ENCODE measurements around the gene CLIC5.

The CLIC5 gene

DNA sequence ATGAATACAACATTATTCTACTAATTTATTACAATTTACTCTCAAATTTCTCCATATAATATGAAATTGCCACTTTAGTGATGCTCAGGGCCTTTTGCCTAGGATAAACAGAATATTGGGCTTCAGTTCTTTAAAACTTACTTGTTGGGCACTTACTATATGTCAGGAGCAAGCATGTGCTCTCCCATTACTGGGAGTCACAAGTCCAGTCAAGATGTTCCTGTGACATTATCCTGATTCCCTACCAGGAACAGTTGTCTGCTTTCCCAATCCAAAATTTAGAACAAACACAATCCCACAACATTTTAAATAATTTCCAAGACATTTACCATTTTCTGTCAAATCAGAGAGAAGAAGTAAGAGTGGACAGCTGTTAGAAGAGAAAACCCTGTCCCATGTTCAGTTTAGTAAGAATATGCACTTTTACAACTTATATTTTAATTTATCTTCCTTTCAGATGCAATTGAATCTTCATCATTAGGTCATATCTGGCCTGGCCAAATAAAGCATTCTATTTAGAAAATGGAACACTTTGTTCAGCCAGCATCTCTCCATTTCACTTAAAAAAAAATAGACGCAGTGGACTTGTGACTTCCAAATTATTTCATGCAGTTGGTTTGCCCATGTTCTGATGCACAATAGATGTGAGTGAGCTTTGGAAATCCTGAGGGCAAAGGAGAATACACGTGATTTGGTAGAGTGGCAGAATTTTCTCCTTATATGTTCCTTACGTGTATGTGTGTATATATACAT, 159.8 kb downstream of the CLIC5 start:
- Histone ChIP-seq H3K27me3 (ENCODE audit: insufficient read depth, low read length) (no peaks in the 10 kb centered on the region), H3K9me3 (ENCODE audit: insufficient read depth, low read depth, low read length) (no peaks in the 10 kb centered on the region), H3K27ac (ENCODE audit: low read depth, low read length) (no peak overlapping the region), H3K4me1 (ENCODE audit: insufficient read depth, low read length) (peaks cover 3% of the 10 kb centered on the region; the same call in 1 of the 2 replicates), H3K9ac (ENCODE audit: low read depth, low read length) (no peak overlapping the region), H3K36me3 (ENCODE audit: insufficient read depth, low read length) (no peaks in the 10 kb centered on the region), H3K4me3 (ENCODE audit: low read length) (no peak overlapping the region)
- 91% methylated on average over 1 of the region's 3 CpGs for WGBS

- H3K36me3 ChIP-seq (ENCODE audit: insufficient read depth, low read length) = no peaks in the 10 kb centered on the region
- WGBS = 80% methylated on average over 10 of the region's 10 CpGs
- no peaks in the 10 kb centered on the region for H3K27me3 ChIP-seq (ENCODE audit: insufficient read depth, low read length)
- no peak overlapping the region for H3K4me3 ChIP-seq (ENCODE audit: low read length)
- H3K9ac ChIP-seq (ENCODE audit: low read depth, low read length) = no peak overlapping the region
- H3K4me1 ChIP-seq (ENCODE audit: insufficient read depth, low read length) = peaks cover 3% of the 10 kb centered on the region; the same call in 1 of the 2 replicates
- no peaks in the 10 kb centered on the region for H3K9me3 ChIP-seq (ENCODE audit: insufficient read depth, low read depth, low read length)
- H3K27ac ChIP-seq (ENCODE audit: low read depth, low read length) = no peak overlapping the region
Observed at GRCh38 chr6:45854149-45854742, 161.4 kb downstream of the CLIC5 start.

DNA sequence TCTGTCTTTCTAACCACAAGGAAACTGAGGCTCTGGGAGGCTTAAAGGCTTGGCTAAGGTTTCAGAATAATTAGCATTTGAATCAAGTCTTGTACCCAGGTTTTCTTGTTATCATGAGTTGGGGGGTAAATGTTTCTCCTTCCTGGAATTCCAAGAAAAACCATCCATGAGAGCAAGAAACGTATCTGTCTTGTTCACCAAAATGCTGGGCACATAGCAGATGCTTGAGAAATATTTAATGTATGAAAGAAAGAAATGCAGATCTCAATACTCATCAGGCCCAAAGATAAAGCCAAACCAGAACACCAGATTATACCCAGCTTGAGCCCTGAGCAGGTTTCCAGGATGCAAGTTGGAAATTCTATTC, 164.6 kb downstream of the CLIC5 start:
- H3K27me3 ChIP-seq (ENCODE audit: insufficient read depth, low read length) = no peaks in the 10 kb centered on the region
- H3K4me1 ChIP-seq (ENCODE audit: insufficient read depth, low read length) = peaks cover 3% of the 10 kb centered on the region; the same call in 1 of the 2 replicates
- no peak overlapping the region for H3K9ac ChIP-seq (ENCODE audit: low read depth, low read length)
- no peaks in the 10 kb centered on the region for H3K36me3 ChIP-seq (ENCODE audit: insufficient read depth, low read length)
- H3K27ac ChIP-seq (ENCODE audit: low read depth, low read length) = no peak overlapping the region
- WGBS = no CpG with 5 or more reads among the region's 1 CpG
- H3K9me3 ChIP-seq (ENCODE audit: insufficient read depth, low read depth, low read length) = no peaks in the 10 kb centered on the region
- no peak overlapping the region for H3K4me3 ChIP-seq (ENCODE audit: low read length)

DNA sequence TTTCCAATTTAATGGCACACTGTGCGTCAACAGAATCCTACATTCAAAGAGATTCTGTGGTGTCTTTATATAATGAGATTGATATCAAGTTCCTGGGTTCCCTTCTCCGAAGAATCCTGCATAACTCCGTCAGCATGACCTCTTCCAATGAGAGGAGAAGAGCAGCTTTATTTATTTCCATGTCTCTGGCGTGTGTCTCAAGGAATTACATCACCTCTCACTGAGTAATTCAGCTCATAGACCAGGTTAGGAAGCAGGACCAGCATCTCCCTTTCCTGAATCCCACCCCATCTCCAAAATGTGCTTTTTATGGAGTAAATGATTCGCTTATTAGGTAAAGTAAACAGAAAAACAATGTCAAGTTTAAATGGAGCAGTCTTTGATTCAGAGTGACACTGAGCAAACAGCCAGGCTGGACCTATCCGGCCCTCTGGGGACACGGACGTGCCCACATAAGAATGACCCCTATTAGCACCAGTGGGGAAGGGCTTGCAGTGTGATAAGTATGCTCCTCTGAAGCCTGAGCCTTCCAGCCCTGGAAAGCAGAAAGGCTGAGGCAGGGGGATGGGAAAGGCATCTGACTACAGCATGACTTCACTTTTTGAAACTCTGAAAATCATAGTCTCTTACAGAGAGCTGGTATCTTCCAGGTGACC, 165.2 kb downstream of the CLIC5 start:
- Histone ChIP-seq H3K36me3 (ENCODE audit: insufficient read depth, low read length) (no peaks in the 10 kb centered on the region), H3K9ac (ENCODE audit: low read depth, low read length) (no peak overlapping the region), H3K27ac (ENCODE audit: low read depth, low read length) (no peak overlapping the region), H3K4me1 (ENCODE audit: insufficient read depth, low read length) (peaks cover 3% of the 10 kb centered on the region; the same call in 1 of the 2 replicates), H3K27me3 (ENCODE audit: insufficient read depth, low read length) (no peaks in the 10 kb centered on the region), H3K4me3 (ENCODE audit: low read length) (no peak overlapping the region), H3K9me3 (ENCODE audit: insufficient read depth, low read depth, low read length) (no peaks in the 10 kb centered on the region)
- WGBS = 86% methylated on average over 7 of the region's 8 CpGs

DNA sequence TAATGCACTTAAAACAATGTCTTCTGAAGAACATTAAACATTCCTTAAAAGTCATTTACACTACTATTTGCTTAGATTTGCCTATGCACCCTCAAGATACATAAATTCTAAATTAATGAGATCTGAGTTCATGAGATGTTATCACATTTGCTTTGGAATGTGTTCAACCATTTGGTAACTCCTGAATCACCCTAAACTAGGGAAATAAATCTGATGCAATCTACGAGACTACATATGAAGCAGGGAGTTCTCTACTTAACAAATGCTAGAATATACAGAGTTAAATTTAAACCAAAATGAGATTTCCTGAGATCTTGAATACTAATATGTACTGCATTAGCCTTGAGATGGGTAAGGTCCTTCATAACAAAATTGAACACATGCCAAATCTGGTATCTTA, 170.1 kb downstream of the CLIC5 start:
- Histone ChIP-seq H3K9me3 (ENCODE audit: insufficient read depth, low read depth, low read length) (no peaks in the 10 kb centered on the region), H3K4me1 (ENCODE audit: insufficient read depth, low read length) (no peaks in the 10 kb centered on the region), H3K27me3 (ENCODE audit: insufficient read depth, low read length) (no peaks in the 10 kb centered on the region), H3K36me3 (ENCODE audit: insufficient read depth, low read length) (no peaks in the 10 kb centered on the region), H3K4me3 (ENCODE audit: low read length) (no peak overlapping the region), H3K9ac (ENCODE audit: low read depth, low read length) (no peak overlapping the region), H3K27ac (ENCODE audit: low read depth, low read length) (no peak overlapping the region)
- WGBS = no CpG with 5 or more reads among the region's 1 CpG

- Histone ChIP-seq H3K36me3 (ENCODE audit: insufficient read depth, low read length) (no peaks in the 10 kb centered on the region), H3K9me3 (ENCODE audit: insufficient read depth, low read depth, low read length) (no peaks in the 10 kb centered on the region), H3K27ac (ENCODE audit: low read depth, low read length) (no peak overlapping the region), H3K4me3 (ENCODE audit: low read length) (no peak overlapping the region), H3K27me3 (ENCODE audit: insufficient read depth, low read length) (no peaks in the 10 kb centered on the region), H3K9ac (ENCODE audit: low read depth, low read length) (no peak overlapping the region), H3K4me1 (ENCODE audit: insufficient read depth, low read length) (no peaks in the 10 kb centered on the region)
- WGBS = 98% methylated on average over 6 of the region's 8 CpGs
Observed at GRCh38 chr6:45844986-45845385, 170.7 kb downstream of the CLIC5 start.

GRCh38 chr6:45843848-45844521, 171.7 kb downstream of the CLIC5 start:
- Histone ChIP-seq H3K4me3 (ENCODE audit: low read length) (no peak overlapping the region), H3K27me3 (ENCODE audit: insufficient read depth, low read length) (no peaks in the 10 kb centered on the region), H3K4me1 (ENCODE audit: insufficient read depth, low read length) (no peaks in the 10 kb centered on the region), H3K36me3 (ENCODE audit: insufficient read depth, low read length) (no peaks in the 10 kb centered on the region), H3K9me3 (ENCODE audit: insufficient read depth, low read depth, low read length) (no peaks in the 10 kb centered on the region), H3K9ac (ENCODE audit: low read depth, low read length) (no peak overlapping the region), H3K27ac (ENCODE audit: low read depth, low read length) (no peak overlapping the region)
- 96% methylated on average over 6 of the region's 8 CpGs for WGBS

GRCh38 chr6:45841062-45841461, 174.6 kb downstream of the CLIC5 start:
- WGBS = 91% methylated on average over 2 of the region's 3 CpGs
- Histone ChIP-seq H3K36me3 (ENCODE audit: insufficient read depth, low read length) (no peaks in the 10 kb centered on the region), H3K9me3 (ENCODE audit: insufficient read depth, low read depth, low read length) (no peaks in the 10 kb centered on the region), H3K27me3 (ENCODE audit: insufficient read depth, low read length) (no peaks in the 10 kb centered on the region), H3K4me3 (ENCODE audit: low read length) (no peak overlapping the region), H3K9ac (ENCODE audit: low read depth, low read length) (no peak overlapping the region), H3K27ac (ENCODE audit: low read depth, low read length) (no peak overlapping the region), H3K4me1 (ENCODE audit: insufficient read depth, low read length) (no peaks in the 10 kb centered on the region)

- Histone ChIP-seq H3K27me3 (ENCODE audit: insufficient read depth, low read length) (no peaks in the 10 kb centered on the region), H3K4me1 (ENCODE audit: insufficient read depth, low read length) (no peaks in the 10 kb centered on the region), H3K9ac (ENCODE audit: low read depth, low read length) (no peak overlapping the region), H3K27ac (ENCODE audit: low read depth, low read length) (no peak overlapping the region), H3K9me3 (ENCODE audit: insufficient read depth, low read depth, low read length) (no peaks in the 10 kb centered on the region), H3K36me3 (ENCODE audit: insufficient read depth, low read length) (no peaks in the 10 kb centered on the region), H3K4me3 (ENCODE audit: low read length) (no peak overlapping the region)
- 93% methylated on average over 1 of the region's 2 CpGs for WGBS
Observed at GRCh38 chr6:45838996-45839395, 176.7 kb downstream of the CLIC5 start.

DNA sequence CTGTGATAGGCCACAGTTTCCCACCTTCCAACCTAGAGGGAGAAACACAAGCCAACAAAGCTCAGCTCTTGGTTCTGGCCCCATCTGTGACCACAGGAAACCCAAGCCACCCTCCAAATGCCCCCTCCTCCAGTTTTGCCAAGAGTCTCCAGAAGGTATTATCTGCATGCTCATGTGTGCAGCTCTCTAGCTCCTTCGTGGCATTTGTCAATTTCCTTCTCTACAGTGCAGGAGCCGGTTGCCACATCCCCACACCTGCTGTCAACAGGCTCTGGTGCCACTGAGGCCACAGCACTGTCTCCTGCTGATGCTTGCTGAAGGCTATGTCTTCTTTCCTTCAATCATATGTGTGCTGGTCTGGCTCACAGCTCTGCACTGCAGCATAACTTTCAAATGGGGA, 177.2 kb downstream of the CLIC5 start:
- H3K27me3 ChIP-seq (ENCODE audit: insufficient read depth, low read length) = no peaks in the 10 kb centered on the region
- H3K36me3 ChIP-seq (ENCODE audit: insufficient read depth, low read length) = no peaks in the 10 kb centered on the region
- no peak overlapping the region for H3K27ac ChIP-seq (ENCODE audit: low read depth, low read length)
- WGBS = 93% methylated on average over 2 of the region's 2 CpGs
- no peak overlapping the region for H3K9ac ChIP-seq (ENCODE audit: low read depth, low read length)
- no peaks in the 10 kb centered on the region for H3K9me3 ChIP-seq (ENCODE audit: insufficient read depth, low read depth, low read length)
- no peak overlapping the region for H3K4me3 ChIP-seq (ENCODE audit: low read length)
- no peaks in the 10 kb centered on the region for H3K4me1 ChIP-seq (ENCODE audit: insufficient read depth, low read length)

- H3K9ac ChIP-seq (ENCODE audit: low read depth, low read length) = no peak overlapping the region
- H3K36me3 ChIP-seq (ENCODE audit: insufficient read depth, low read length) = no peaks in the 10 kb centered on the region
- no peaks in the 10 kb centered on the region for H3K27me3 ChIP-seq (ENCODE audit: insufficient read depth, low read length)
- no peak overlapping the region for H3K27ac ChIP-seq (ENCODE audit: low read depth, low read length)
- 74% methylated on average over 5 of the region's 5 CpGs for WGBS
- no peaks in the 10 kb centered on the region for H3K9me3 ChIP-seq (ENCODE audit: insufficient read depth, low read depth, low read length)
- H3K4me3 ChIP-seq (ENCODE audit: low read length) = no peak overlapping the region
- no peaks in the 10 kb centered on the region for H3K4me1 ChIP-seq (ENCODE audit: insufficient read depth, low read length)
Observed at GRCh38 chr6:45837541-45838200, 178.0 kb downstream of the CLIC5 start.
